ENCODE results near the gene LGR6. TPM values are rescaled to one million over a fixed set of nuclear protein-coding genes. Genes with fewer than 3 reads are reported as not detected.

Gene LGR6
- polyA plus RNA-seq, 3 donors = not detected

DNA sequence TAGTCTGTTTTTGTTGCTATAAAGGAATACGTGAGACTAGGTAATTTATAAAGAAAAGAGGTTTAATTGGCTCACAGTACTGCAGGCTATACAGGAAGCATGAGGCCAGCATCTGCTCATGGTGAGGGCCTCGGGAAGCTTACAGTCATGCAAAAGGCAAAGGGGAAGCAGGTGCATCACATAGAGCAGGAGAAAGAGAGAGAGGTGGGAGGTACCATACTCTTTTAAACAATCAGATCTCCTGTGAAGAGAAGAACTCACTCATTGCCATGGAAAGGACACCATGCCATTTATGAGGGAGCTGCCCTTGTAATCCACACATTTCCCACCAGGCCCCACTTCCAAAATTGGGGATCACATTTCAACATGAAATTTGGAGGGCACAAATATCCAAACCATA is 167.6 kb downstream of the LGR6 start:
- Mint-ChIP-seq H3K27me3 (ENCODE audit: low read depth in 3 of 3) (no peaks in the 10 kb centered on the region), H3K4me3 (no peak overlapping the region), H3K9me3 (peaks cover 0 to 3% (median 0%) of the 10 kb centered on the region in 7 donors), H3K36me3 (peaks cover 4 to 6% of the 10 kb centered on the region in 2 donors), H3K4me1 (peaks cover 11% of the 10 kb centered on the region), H3K27ac (no peak overlapping the region)
- Histone ChIP-seq H3K4me1 (ENCODE audit: control insufficient read depth in 1 of 2, insufficient read depth in 2 of 2, low read length in 2 of 2) (no peaks in the 10 kb centered on the region), H4K20me1 (ENCODE audit: insufficient read depth, low read length) (peaks cover 75% of the 10 kb centered on the region), H3K9me3 (replicated peaks in 1 of 2; ENCODE audit: control insufficient read depth in 1 of 2, insufficient read depth in 1 of 2, low read length in 2 of 2) (no peaks in the 10 kb centered on the region), H3K9ac (ENCODE audit: insufficient read depth, low read length, poor library complexity, severe bottlenecking) (no peak overlapping the region), H3K27me3 (ENCODE audit: control insufficient read depth in 2 of 2, insufficient read depth in 2 of 2, low read length in 2 of 2) (no peaks in the 10 kb centered on the region), H3K79me2 (ENCODE audit: insufficient read depth, low read length) (peaks cover 92% of the 10 kb centered on the region), H2AFZ (ENCODE audit: insufficient read depth, low read depth, low read length, poor library complexity, severe bottlenecking) (no peak overlapping the region), H3K4me2 (replicated peaks; ENCODE audit: extremely low read depth, low read length, poor library complexity, severe bottlenecking) (no peak overlapping the region), H3K4me3 (replicated peaks in 1 of 3; ENCODE audit: low read depth in 2 of 3, low read length in 3 of 3) (no peak overlapping the region), H3K36me3 (replicated peaks in 1 of 2; ENCODE audit: control insufficient read depth in 1 of 2, insufficient read depth in 2 of 2, low read length in 2 of 2) (no peaks in the 10 kb centered on the region), H3K27ac (ENCODE audit: low read depth in 1 of 2, low read length in 2 of 2) (no peak overlapping the region)
- TF ChIP-seq CTCF (IDR thresholded peaks at IDR 0.05) = no peak
- intact Hi-C loops (cut with micrococcal nuclease) = no loop called here
- no peak for DNase-seq
- 100% methylated on average over 1 of the region's 2 CpGs for WGBS (ENCODE audit: insufficient coverage)

DNA sequence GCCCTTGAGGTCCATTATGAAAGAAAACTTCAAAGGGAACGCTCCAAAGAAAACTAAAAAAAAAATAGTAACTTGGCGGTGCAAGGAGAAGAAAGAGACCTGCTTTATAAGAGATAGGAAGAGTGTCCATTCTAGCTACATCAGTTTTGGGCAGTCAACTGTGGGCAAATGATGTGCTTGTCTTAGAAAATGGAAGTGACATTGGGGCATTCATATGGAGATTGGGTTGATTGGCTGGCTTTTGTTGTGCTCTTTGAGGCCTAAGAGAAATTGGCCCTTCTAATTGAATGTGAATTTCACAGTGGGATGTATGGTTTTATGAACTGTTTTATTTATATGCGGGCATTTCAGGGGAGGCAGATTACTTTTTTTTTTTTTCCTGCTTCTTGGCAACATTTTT is 168.1 kb downstream of the LGR6 start:
- peaks cover 0 to 3% (median 0%) of the 10 kb centered on the region in 7 donors for H3K9me3 Mint-ChIP-seq
- 93% methylated on average over 2 of the region's 3 CpGs for WGBS (ENCODE audit: insufficient coverage)
- H3K9ac ChIP-seq (ENCODE audit: insufficient read depth, low read length, poor library complexity, severe bottlenecking) = no peak overlapping the region
- H4K20me1 ChIP-seq (ENCODE audit: insufficient read depth, low read length) = peaks cover 73% of the 10 kb centered on the region
- H3K9me3 ChIP-seq (replicated peaks in 1 of 2; ENCODE audit: control insufficient read depth in 1 of 2, insufficient read depth in 1 of 2, low read length in 2 of 2) = no peaks in the 10 kb centered on the region
- H3K4me1 ChIP-seq (ENCODE audit: control insufficient read depth in 1 of 2, insufficient read depth in 2 of 2, low read length in 2 of 2) = no peaks in the 10 kb centered on the region
- H3K27ac ChIP-seq (ENCODE audit: low read depth in 1 of 2, low read length in 2 of 2) = no peak overlapping the region
- H3K27me3 Mint-ChIP-seq (ENCODE audit: low read depth in 3 of 3) = no peaks in the 10 kb centered on the region
- peaks cover 4 to 6% of the 10 kb centered on the region in 2 donors for H3K36me3 Mint-ChIP-seq
- H3K4me2 ChIP-seq (replicated peaks; ENCODE audit: extremely low read depth, low read length, poor library complexity, severe bottlenecking) = no peak overlapping the region
- peaks cover 11% of the 10 kb centered on the region for H3K4me1 Mint-ChIP-seq
- H3K4me3 Mint-ChIP-seq = no peak overlapping the region
- H3K27ac Mint-ChIP-seq = no peak overlapping the region
- H3K36me3 ChIP-seq (replicated peaks in 1 of 2; ENCODE audit: control insufficient read depth in 1 of 2, insufficient read depth in 2 of 2, low read length in 2 of 2) = no peaks in the 10 kb centered on the region
- H2AFZ ChIP-seq (ENCODE audit: insufficient read depth, low read depth, low read length, poor library complexity, severe bottlenecking) = no peak overlapping the region
- intact Hi-C loops (cut with micrococcal nuclease) = no loop called here
- no peak for DNase-seq
- H3K27me3 ChIP-seq (ENCODE audit: control insufficient read depth in 2 of 2, insufficient read depth in 2 of 2, low read length in 2 of 2) = no peaks in the 10 kb centered on the region
- peaks cover 88% of the 10 kb centered on the region for H3K79me2 ChIP-seq (ENCODE audit: insufficient read depth, low read length)
- H3K4me3 ChIP-seq (replicated peaks in 1 of 3; ENCODE audit: low read depth in 2 of 3, low read length in 3 of 3) = no peak overlapping the region
- no peak for TF ChIP-seq CTCF (IDR thresholded peaks at IDR 0.05)
